GM18511 (cell line): Measurements from ENCODE around the gene ZMYND8.
"Not testable (repeated sequence)": the region's sequence is repeated elsewhere in the genome, so short reads cannot be mapped to it uniquely, and the experiment has no call there.

Experiments
- ATAC-seq: cut with Tn5 transposase; IDR thresholded peaks from one replicate; pipeline ENCODE4 v1.9.1; 2021; ENCODE audit warnings: mild to moderate bottlenecking, moderate library complexity; ENCODE audit not compliant: unreplicated experiment

Gene ZMYND8

GRCh38 chr20:47211036-47211435, 145.5 kb downstream of the ZMYND8 start:
- ATAC-seq = no peak

GRCh38 chr20:47210470-47210869, 146.0 kb downstream of the ZMYND8 start:
- ATAC-seq = no peak

- ATAC-seq = no peak
These were observed 146.5 kb downstream of the ZMYND8 start for GRCh38 chr20:47209982-47210381.

- no peak for ATAC-seq
These were observed 147.8 kb downstream of the ZMYND8 start for GRCh38 chr20:47208534-47209174.

GRCh38 chr20:47206962-47207641, 149.4 kb downstream of the ZMYND8 start:
- ATAC-seq = no peak

- ATAC-seq = not testable (repeated sequence)
These were observed 149.9 kb downstream of the ZMYND8 start for GRCh38 chr20:47206552-47206951.

- no peak for ATAC-seq
These were observed 150.8 kb downstream of the ZMYND8 start for GRCh38 chr20:47205577-47206123.

GRCh38 chr20:47204850-47205122, 151.7 kb downstream of the ZMYND8 start:
- ATAC-seq = not testable (repeated sequence)

- ATAC-seq = no peak
These were observed 152.3 kb downstream of the ZMYND8 start for GRCh38 chr20:47204008-47204849.

GRCh38 chr20:47202733-47203667, 153.5 kb downstream of the ZMYND8 start:
- ATAC-seq = no peak

- ATAC-seq = no peak
These were observed 155.3 kb downstream of the ZMYND8 start for GRCh38 chr20:47201074-47201730.

GRCh38 chr20:47198996-47199552, 157.4 kb downstream of the ZMYND8 start:
- no peak for ATAC-seq

GRCh38 chr20:47198254-47198671, 158.2 kb downstream of the ZMYND8 start:
- no peak for ATAC-seq

- peak; percentile 62 for ATAC-seq
These were observed 160.1 kb downstream of the ZMYND8 start for GRCh38 chr20:47196091-47197081.

GRCh38 chr20:47195573-47195972, 160.9 kb downstream of the ZMYND8 start:
- no peak for ATAC-seq

- ATAC-seq = no peak
These were observed 164.5 kb downstream of the ZMYND8 start for GRCh38 chr20:47191956-47192355.

GRCh38 chr20:47191074-47191673, 165.3 kb downstream of the ZMYND8 start:
- no peak for ATAC-seq

- no peak for ATAC-seq
These were observed 167.4 kb downstream of the ZMYND8 start for GRCh38 chr20:47189060-47189459.
